ENCODE measurements around the gene GRHPR. TPM values are rescaled to one million over a fixed set of nuclear protein-coding genes. Genes with fewer than 3 reads are reported as not detected.

The GRHPR gene
- polyA plus RNA-seq, 1 experiment: 227 TPM

DNA sequence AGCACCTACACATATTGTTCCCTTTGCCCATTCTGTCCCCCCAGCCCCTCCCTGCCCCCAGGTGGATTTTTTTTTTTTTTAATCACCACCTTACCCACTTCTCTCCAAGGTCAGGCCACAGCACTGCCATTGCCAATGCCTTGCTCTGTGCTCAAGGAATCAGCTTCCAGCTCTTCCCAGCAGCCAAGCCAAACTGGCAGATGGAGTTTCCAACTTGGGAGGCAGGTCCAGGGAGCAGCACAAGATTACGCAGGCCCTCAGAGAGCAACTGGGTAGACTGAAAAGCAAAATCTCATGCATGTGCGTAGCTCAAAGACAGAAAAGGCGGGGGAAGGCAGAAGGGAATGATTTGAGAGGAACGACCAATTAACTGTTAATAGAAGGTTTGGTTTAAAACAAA is 15.1 kb downstream of the GRHPR start:
- Histone ChIP-seq H3K4me3 (ENCODE audit: low read depth, low read length) (no peak overlapping the region), H3K36me3 (ENCODE audit: control insufficient read depth, insufficient read depth, low read length) (peaks cover 34% of the 10 kb centered on the region), H3K27me3 (ENCODE audit: control insufficient read depth, insufficient read depth, low read length) (no peaks in the 10 kb centered on the region)
- ChIA-PET POLR2A (no interaction called here), CTCF (no interaction called here)
- no peak for DNase-seq (ENCODE audit: low read depth)
- TF ChIP-seq CTCF (IDR thresholded peaks at IDR 0.05; ENCODE audit: insufficient read depth, low read depth, low read length): no peak

DNA sequence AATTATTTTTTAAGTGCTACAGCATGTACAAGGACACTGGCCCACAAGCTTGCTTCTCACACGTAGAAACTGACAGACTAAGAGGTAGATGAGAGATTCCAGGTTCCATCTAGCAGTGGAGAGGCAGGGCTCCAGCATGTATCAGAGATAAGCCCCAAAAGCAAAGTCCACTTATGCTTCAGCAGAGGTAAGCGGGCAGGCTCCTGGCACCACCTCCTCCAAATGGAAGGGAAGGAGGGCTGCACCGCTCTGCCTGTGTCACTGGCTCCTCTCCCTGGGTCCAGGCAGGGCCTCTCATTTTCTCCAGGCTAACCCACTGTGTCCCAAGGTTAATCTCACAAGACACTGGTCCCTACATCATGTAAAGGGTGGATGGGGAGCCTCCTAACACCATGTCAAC is 15.9 kb downstream of the GRHPR start:
- DNase-seq (ENCODE audit: low read depth): no peak
- CTCF ChIA-PET: interaction anchor here (1.3 kb wide), 1 partner anchor 12 kb away, joined by 3 read pairs; no protein-coding TSS in a partner anchor
- TF ChIP-seq CTCF (IDR thresholded peaks at IDR 0.05; ENCODE audit: insufficient read depth, low read depth, low read length): no peak
- POLR2A ChIA-PET: no interaction called here
- peaks cover 33% of the 10 kb centered on the region for H3K36me3 ChIP-seq (ENCODE audit: control insufficient read depth, insufficient read depth, low read length)
- H3K4me3 ChIP-seq (ENCODE audit: low read depth, low read length): no peak overlapping the region
- no peaks in the 10 kb centered on the region for H3K27me3 ChIP-seq (ENCODE audit: control insufficient read depth, insufficient read depth, low read length)

GRCh38 chr9:37441776-37442370 is 19.4 kb downstream of the GRHPR start:
- H3K27me3 ChIP-seq (ENCODE audit: control insufficient read depth, insufficient read depth, low read length): no peaks in the 10 kb centered on the region
- H3K36me3 ChIP-seq (ENCODE audit: control insufficient read depth, insufficient read depth, low read length): peaks cover 23% of the 10 kb centered on the region
- DNase-seq (ENCODE audit: low read depth): no peak
- no peak overlapping the region for H3K4me3 ChIP-seq (ENCODE audit: low read depth, low read length)
- POLR2A ChIA-PET: no interaction called here
- CTCF ChIA-PET: interaction anchor here (0.6 to 1.3 kb wide), 2 partner anchors 30 to 388 kb away, joined by 3 read pairs; no protein-coding TSS in a partner anchor
- TF ChIP-seq CTCF (IDR thresholded peaks at IDR 0.05; ENCODE audit: insufficient read depth, low read depth, low read length): no peak

GRCh38 chr9:37442556-37442955 is 20.1 kb downstream of the GRHPR start:
- CTCF ChIA-PET: interaction anchor here (0.6 kb wide), 1 partner anchor 389 kb away, joined by 3 read pairs; no protein-coding TSS in a partner anchor
- Histone ChIP-seq H3K27me3 (ENCODE audit: control insufficient read depth, insufficient read depth, low read length) (no peaks in the 10 kb centered on the region), H3K4me3 (ENCODE audit: low read depth, low read length) (no peak overlapping the region), H3K36me3 (ENCODE audit: control insufficient read depth, insufficient read depth, low read length) (peaks cover 19% of the 10 kb centered on the region)
- DNase-seq (ENCODE audit: low read depth): no peak
- POLR2A ChIA-PET: interaction anchor here (0.5 kb wide), 1 partner anchor 9 kb away, joined by 16 read pairs; no protein-coding TSS in a partner anchor
- TF ChIP-seq CTCF (IDR thresholded peaks at IDR 0.05; ENCODE audit: insufficient read depth, low read depth, low read length): no peak

- TF ChIP-seq CTCF (IDR thresholded peaks at IDR 0.05; ENCODE audit: insufficient read depth, low read depth, low read length): no peak
- peaks cover 15% of the 10 kb centered on the region for H3K36me3 ChIP-seq (ENCODE audit: control insufficient read depth, insufficient read depth, low read length)
- DNase-seq (ENCODE audit: low read depth): no peak
- no peaks in the 10 kb centered on the region for H3K27me3 ChIP-seq (ENCODE audit: control insufficient read depth, insufficient read depth, low read length)
- ChIA-PET CTCF (no interaction called here), POLR2A (no interaction called here)
- H3K4me3 ChIP-seq (ENCODE audit: low read depth, low read length): no peak overlapping the region
Measured at GRCh38 chr9:37443566-37443965, 21.1 kb downstream of the GRHPR start.
